SIG-M5 treated with dmso at 0.1 percent for 504 hours (cell line): ENCODE measurements around the gene EFCAB14.
"Not testable (repeated sequence)": the region's sequence is repeated elsewhere in the genome, so short reads cannot be mapped to it uniquely, and the experiment has no call there.

Source experiments
- DNase-seq: peaks from one replicate; lab custom pipeline; 2025; ENCODE audit not compliant: unreplicated experiment; lab: John Stamatoyannopoulos, UW

EFCAB14 gene

GRCh38 chr1:46655848-46656247 lies 63.1 kb downstream of the EFCAB14 start:
- no peak for DNase-seq

GRCh38 chr1:46654698-46655097 lies 64.2 kb downstream of the EFCAB14 start:
- DNase-seq: not testable (repeated sequence)

GRCh38 chr1:46654012-46654411 lies 64.9 kb downstream of the EFCAB14 start:
- no peak for DNase-seq

- DNase-seq: no peak
These were observed 65.4 kb downstream of the EFCAB14 start for GRCh38 chr1:46653405-46653958.

DNA sequence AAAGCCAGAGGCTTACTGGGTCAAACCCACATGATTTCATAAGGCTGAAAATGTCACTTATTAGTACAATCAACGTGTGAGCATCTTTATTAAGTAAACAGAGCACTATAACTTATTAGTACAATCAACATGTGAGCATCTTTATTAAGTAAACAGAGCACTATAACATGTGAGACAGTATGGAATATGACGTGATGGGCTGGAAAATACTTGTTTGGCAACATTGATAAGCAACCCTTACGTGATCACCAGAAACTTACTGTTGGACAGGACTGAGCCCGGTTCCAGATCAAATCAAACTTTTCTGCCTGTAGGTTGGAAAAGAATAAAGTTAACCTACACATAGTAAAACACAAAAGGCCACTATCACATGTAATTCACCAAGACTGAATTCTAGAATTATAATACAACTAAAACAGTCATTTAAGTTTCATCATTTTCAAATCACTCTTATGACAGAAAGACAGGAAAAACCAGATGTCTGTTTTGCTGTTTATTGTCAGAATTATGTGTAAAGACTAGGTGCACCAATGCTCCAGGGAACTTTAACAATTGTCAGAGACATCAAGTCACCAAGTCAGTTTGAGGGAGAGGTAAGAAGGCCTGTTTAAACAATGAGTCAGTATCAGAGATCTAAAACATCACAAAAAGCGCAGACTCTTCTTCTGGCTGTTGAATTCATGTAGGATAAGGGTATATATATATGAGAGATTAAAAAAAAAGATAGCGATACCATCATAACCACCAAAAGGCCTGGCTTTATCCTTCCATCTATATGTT lies 66.4 kb downstream of the EFCAB14 start:
- DNase-seq: no peak

- not testable (repeated sequence) for DNase-seq
These were observed 67.8 kb downstream of the EFCAB14 start for GRCh38 chr1:46651152-46651551.

DNA sequence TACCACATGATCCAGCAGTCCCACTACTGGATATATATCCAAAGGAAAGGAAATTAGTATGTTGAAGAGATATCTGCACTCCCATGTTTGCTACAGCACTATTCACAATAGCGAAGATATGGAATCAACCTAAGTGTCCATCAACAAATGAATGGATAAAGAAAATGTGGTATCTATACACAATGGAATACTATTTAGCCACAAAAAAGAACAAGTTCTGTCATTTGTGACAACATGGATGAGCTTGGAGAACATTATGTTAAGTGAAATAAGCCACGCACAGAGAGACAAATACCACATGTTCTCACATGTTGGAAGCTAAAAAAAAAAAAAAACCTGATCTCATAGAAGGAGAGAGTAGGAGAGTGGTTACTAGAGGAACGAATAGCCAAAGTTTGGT lies 68.4 kb downstream of the EFCAB14 start:
- DNase-seq: no peak

DNA sequence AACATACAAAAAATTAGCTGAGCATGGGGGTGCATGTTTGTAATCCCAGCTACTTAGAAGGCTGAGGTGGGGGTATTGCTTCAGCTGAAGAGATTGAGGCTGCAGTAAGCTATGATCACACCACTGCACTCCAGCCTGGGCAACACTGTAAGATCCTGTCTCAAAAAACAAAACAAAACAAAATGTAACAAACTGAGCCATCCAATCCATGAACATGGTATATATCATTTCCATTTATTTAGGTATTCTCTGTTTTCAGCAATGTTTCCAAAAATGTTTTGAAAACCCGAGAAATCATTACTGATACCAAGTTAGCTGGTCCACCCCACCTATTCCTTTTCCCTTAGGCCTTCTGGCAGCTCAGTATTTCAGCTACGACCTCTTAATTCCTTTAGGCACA lies 69.2 kb downstream of the EFCAB14 start:
- no peak for DNase-seq

DNA sequence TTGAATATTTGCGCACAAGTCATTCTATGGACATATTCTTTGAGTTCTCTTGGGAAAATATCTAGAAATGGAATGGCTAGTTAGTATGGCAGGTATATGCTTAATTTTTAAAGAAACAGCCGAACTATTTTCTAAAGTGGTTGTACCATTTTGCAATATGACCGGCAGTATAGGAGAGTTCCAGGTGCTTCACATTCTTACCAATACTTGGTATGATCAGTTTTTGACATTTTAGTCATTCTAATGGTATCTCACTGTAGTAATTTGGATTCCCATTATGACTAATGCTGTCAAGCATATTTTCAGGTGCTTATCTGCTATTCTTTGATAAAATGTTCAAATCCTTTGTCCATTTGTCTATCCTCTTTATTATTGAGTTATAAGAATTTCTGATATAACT lies 71.3 kb downstream of the EFCAB14 start:
- no peak for DNase-seq

- no peak for DNase-seq
These were observed 72.1 kb downstream of the EFCAB14 start for GRCh38 chr1:46646844-46647243.

GRCh38 chr1:46646331-46646730 lies 72.6 kb downstream of the EFCAB14 start:
- DNase-seq: no peak

DNA sequence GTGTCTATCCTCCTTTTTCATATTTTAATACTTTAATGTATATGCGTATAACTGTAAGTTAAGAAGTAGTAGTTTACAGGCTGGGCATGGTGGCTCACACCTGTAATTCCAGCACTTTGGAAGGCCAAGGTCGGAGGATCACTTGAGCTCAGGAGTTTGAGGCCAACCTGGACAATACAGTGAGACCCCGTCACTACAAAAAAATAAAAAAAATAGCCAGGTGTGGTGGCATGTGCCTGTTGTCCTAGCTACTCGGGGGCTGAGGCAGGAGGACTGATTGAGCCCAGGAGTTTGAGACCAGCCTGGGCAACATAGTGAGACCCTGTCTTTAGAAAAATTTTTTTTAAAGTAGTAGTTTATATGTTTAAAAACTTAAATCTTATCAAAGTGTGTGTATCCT lies 73.1 kb downstream of the EFCAB14 start:
- DNase-seq: no peak

- DNase-seq: no peak
These were observed 75.5 kb downstream of the EFCAB14 start for GRCh38 chr1:46643368-46643775.

GRCh38 chr1:46642115-46642680 lies 76.7 kb downstream of the EFCAB14 start:
- DNase-seq: no peak

- DNase-seq: no peak
These were observed 79.4 kb downstream of the EFCAB14 start for GRCh38 chr1:46639547-46639946.

- no peak for DNase-seq
These were observed 80.0 kb downstream of the EFCAB14 start for GRCh38 chr1:46638921-46639320.

GRCh38 chr1:46637444-46638083 lies 81.3 kb downstream of the EFCAB14 start:
- no peak for DNase-seq

GRCh38 chr1:46635205-46635604 lies 83.7 kb downstream of the EFCAB14 start:
- DNase-seq: no peak

DNA sequence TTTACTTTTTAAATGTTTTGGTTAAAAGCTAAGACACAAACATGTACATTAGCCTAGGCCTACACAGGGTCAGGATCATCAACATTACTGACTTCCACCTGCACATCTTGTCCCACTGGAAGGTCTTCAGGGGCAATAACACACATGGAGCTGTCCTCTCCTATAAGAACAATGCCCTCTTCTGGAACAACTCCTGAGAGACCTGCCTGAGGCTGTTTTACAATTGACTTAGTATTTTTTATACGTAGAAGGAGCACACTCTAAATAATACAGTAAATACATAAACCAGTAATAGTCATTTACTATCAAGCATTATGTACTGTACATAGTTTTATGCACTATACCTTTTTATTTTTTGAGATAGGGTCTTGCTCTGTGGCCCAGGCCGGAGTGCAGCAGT lies 88.2 kb downstream of the EFCAB14 start:
- no peak for DNase-seq
